Liver (tissue), 9 donors: Measurements from ENCODE around the gene EDEM2. TPM values are rescaled to one million over a fixed set of nuclear protein-coding genes. Genes with fewer than 3 reads are reported as not detected.
"Not testable (repeated sequence)": the region's sequence is repeated elsewhere in the genome, so short reads cannot be mapped to it uniquely, and the experiment has no call there.

Experiments
- DNase-seq: peaks from one replicate; pipeline ENCODE4 v3.0.0-alpha.2; 2017; ENCODE audit warnings: low spot score
- H3K27ac ChIP-seq, 2 donors: one replicate each; pipeline ENCODE4 v1.7.0; 2013; ENCODE audit warnings: inconsistent platforms in 2 of 2, low read length in 2 of 2, control low read depth in 1 of 2, low read depth in 1 of 2, mild to moderate bottlenecking in 1 of 2
- H3K27me3 ChIP-seq, 4 donors: one replicate each; pipeline versions ENCODE4 v1.6.1 to v1.7.0; 2013; ENCODE audit warnings: low read length in 3 of 4, inconsistent platforms in 1 of 4, mild to moderate bottlenecking in 1 of 4, moderate library complexity in 1 of 4; ENCODE audit not compliant: control insufficient read depth in 4 of 4, insufficient read depth in 4 of 4
- H3K36me3 ChIP-seq, 4 donors: one replicate each; pipeline versions ENCODE4 v1.6.1 to v1.7.0; 2013; ENCODE audit warnings: low read length in 3 of 4, mild to moderate bottlenecking in 3 of 4, low read depth in 1 of 4, moderate library complexity in 1 of 4; ENCODE audit not compliant: control insufficient read depth in 4 of 4, insufficient read depth in 3 of 4
- H3K4me1 ChIP-seq, 4 donors: one replicate each; pipeline versions ENCODE4 v1.6.1 to v1.7.0; 2013; ENCODE audit warnings: low read length in 3 of 4, mild to moderate bottlenecking in 3 of 4, moderate library complexity in 1 of 4; ENCODE audit not compliant: control insufficient read depth in 4 of 4, insufficient read depth in 4 of 4
- H3K4me3 ChIP-seq, 3 donors: one replicate each; pipeline versions ENCODE4 v1.6.1 to v1.7.0; 2013; ENCODE audit warnings: low read length in 3 of 3, control low read depth in 1 of 3, low read depth in 1 of 3, mild to moderate bottlenecking in 1 of 3
- H3K9ac ChIP-seq, 2 donors: one replicate each; pipeline ENCODE4 v1.7.0; 2013; ENCODE audit warnings: low read length in 2 of 2, mild to moderate bottlenecking in 2 of 2, moderate library complexity in 2 of 2, control low read depth in 1 of 2, low read depth in 1 of 2
- H3K9me3 ChIP-seq, 4 donors: one replicate each; pipeline versions ENCODE4 v1.6.1 to v1.7.0; 2013; ENCODE audit warnings: low read length in 3 of 4; ENCODE audit not compliant: control insufficient read depth in 4 of 4
- ATF3 ChIP-seq: IDR thresholded peaks from 2 replicates; pipeline ENCODE4 v1.6.1; 2016; ENCODE audit warnings: antibody characterized with exemption
- CTCF ChIP-seq: fragments of 150-350 bp; IDR thresholded peaks from 2 replicates; pipeline ENCODE4 v1.5.1; 2017; ENCODE audit warnings: improper control_type of control experiment, low read depth, low read length; ENCODE audit not compliant: missing input control
- EGR1 ChIP-seq, 2 donors: IDR thresholded peaks; 2 replicates each; pipeline ENCODE4 v1.6.1; 2016 to 2018; ENCODE audit warnings: antibody characterized with exemption in 2 of 2, low read depth in 2 of 2
- FOXA1 ChIP-seq: IDR thresholded peaks from 2 replicates; pipeline ENCODE4 v1.6.1; 2016; ENCODE audit warnings: antibody characterized with exemption
- FOXA2 ChIP-seq: IDR thresholded peaks from 2 replicates; pipeline ENCODE4 v1.6.1; 2016; ENCODE audit warnings: antibody characterized with exemption
- GABPA ChIP-seq, 2 donors: IDR thresholded peaks in 1 of 2; conservative IDR thresholded peaks in 1 of 2; 2 replicates each; pipeline ENCODE4 v1.6.1; 2016; ENCODE audit warnings: antibody characterized with exemption in 2 of 2, mild to moderate bottlenecking in 1 of 2, moderate library complexity in 1 of 2
- HNF4A ChIP-seq, 2 donors: conservative IDR thresholded peaks; 2 replicates each; pipeline ENCODE4 v1.6.1; 2016; ENCODE audit warnings: antibody characterized with exemption in 2 of 2, mild to moderate bottlenecking in 2 of 2
- HNF4G ChIP-seq: IDR thresholded peaks from 2 replicates; pipeline ENCODE4 v1.6.1; 2016; ENCODE audit warnings: antibody characterized with exemption
- JUND ChIP-seq, 2 donors: IDR thresholded peaks; 2 replicates each; pipeline ENCODE4 v1.6.1; 2016; ENCODE audit warnings: antibody characterized with exemption in 2 of 2
- MAX ChIP-seq: IDR thresholded peaks from 2 replicates; pipeline ENCODE4 v1.6.1; 2016; ENCODE audit warnings: antibody characterized with exemption
- NR2F2 ChIP-seq: IDR thresholded peaks from 2 replicates; pipeline ENCODE4 v1.6.1; 2016; ENCODE audit warnings: antibody characterized with exemption
- RAD21 ChIP-seq, 2 donors: IDR thresholded peaks; 2 replicates each; pipeline ENCODE4 v1.6.1; 2016; ENCODE audit warnings: antibody characterized with exemption in 2 of 2, mild to moderate bottlenecking in 2 of 2
- SP1 ChIP-seq: IDR thresholded peaks from 2 replicates; pipeline ENCODE4 v1.6.1; 2018; ENCODE audit warnings: antibody characterized with exemption, mild to moderate bottlenecking
- TAF1 ChIP-seq: conservative IDR thresholded peaks from 2 replicates; pipeline ENCODE4 v1.6.1; 2016; ENCODE audit warnings: antibody characterized with exemption, mild to moderate bottlenecking
- YY1 ChIP-seq: IDR thresholded peaks from 2 replicates; pipeline ENCODE4 v1.6.1; 2016; ENCODE audit warnings: antibody characterized with exemption, mild to moderate bottlenecking
- ZBTB33 ChIP-seq: IDR thresholded peaks from 2 replicates; pipeline ENCODE4 v1.6.1; 2016; ENCODE audit warnings: antibody characterized with exemption
- whole genome bisulfite sequencing: extraction: QIAGEN DNeasy Blood & Tissue Kit; methylation state at CpG from one replicate; pipeline ENCODE4 v1.1.7; 2013; 5-methylcytosine and 5-hydroxymethylcytosine counted together
- polyA plus RNA-seq, 2 donors: library from polyadenylated mRNA; stranded (reverse) in 1 of 2; unstranded in 1 of 2; fragments of 200-250 nt in 1 of 2; fragments of >200 nt in 1 of 2; fragmentation: Nextera tagmentation in 1 of 2; extraction: Ambion mirVana in 1 of 2; gene quantifications; one replicate each; pipeline versions ENCODE4 v1.2.1 to v1.2.3, GENCODE V29; 2013 to 2015
- total RNA-seq, 2 donors: library from RNA; depleted of rRNA; stranded (reverse); fragments of >200 nt; gene quantifications; one replicate each; pipeline ENCODE4 v1.2.3, GENCODE V29; 2014
- donor health status: healthy.
- donor health status: healthy.
- donor health status: healthy.
- donor health status: healthy.
- donor health status: healthy.

EDEM2 gene
- total and polyA plus RNA-seq, 4 donors: 15.5 to 32.5 (median 22.2) TPM

- not testable (repeated sequence) for H3K27me3 ChIP-seq, DNase-seq, H3K9ac ChIP-seq, H3K9me3 ChIP-seq, H3K4me3 ChIP-seq, H3K27ac ChIP-seq, H3K36me3 ChIP-seq
- H3K4me1 ChIP-seq: peaks cover 8 to 32% (median 23%) of the 10 kb centered on the region in 4 donors
- peak; percentile 11 for TF ChIP-seq NR2F2
- WGBS: 83% methylated on average over 8 of the region's 8 CpGs
These were observed 42.1 kb upstream of the EDEM2 start for GRCh38 chr20:35189223-35189622.

- 72% methylated on average over 5 of the region's 5 CpGs for WGBS
- Histone ChIP-seq H3K9ac (no peak overlapping the region), H3K27ac (no peak overlapping the region), H3K36me3 (no peaks in the 10 kb centered on the region), H3K9me3 (no peaks in the 10 kb centered on the region), H3K4me3 (no peak overlapping the region), H3K27me3 (no peaks in the 10 kb centered on the region), H3K4me1 (peaks cover 8 to 32% (median 23%) of the 10 kb centered on the region in 4 donors)
- no peak for DNase-seq
- TF ChIP-seq MAX: no peak
- no peak for TF ChIP-seq HNF4A (conservative IDR thresholded peaks at IDR 0.05)
- TF ChIP-seq GABPA (IDR thresholded peaks at IDR 0.05 in 1 of 2, conservative IDR thresholded peaks at IDR 0.05 in 1 of 2): no peak
- TF ChIP-seq ATF3: no peak
- TF ChIP-seq FOXA1: no peak
- TF ChIP-seq YY1: no peak
- TF ChIP-seq SP1: no peak
- TF ChIP-seq NR2F2: no peak
- TF ChIP-seq HNF4G: no peak
- no peak for TF ChIP-seq RAD21 (IDR thresholded peaks at IDR 0.05)
- TF ChIP-seq JUND (IDR thresholded peaks at IDR 0.05): no peak
- TF ChIP-seq FOXA2: no peak
- TF ChIP-seq CTCF: no peak
- no peak for TF ChIP-seq TAF1
- no peak for TF ChIP-seq EGR1 (IDR thresholded peaks at IDR 0.05; ENCODE audit: low read depth in 2 of 2)
- no peak for TF ChIP-seq ZBTB33
These were observed 40.6 kb upstream of the EDEM2 start for GRCh38 chr20:35187584-35188190.

- WGBS: 88% methylated on average over 10 of the region's 10 CpGs
- H3K27me3 ChIP-seq, H3K4me3 ChIP-seq, H3K9me3 ChIP-seq, DNase-seq, H3K36me3 ChIP-seq, H3K9ac ChIP-seq, H3K27ac ChIP-seq: not testable (repeated sequence)
- H3K4me1 ChIP-seq: peaks cover 8 to 23% (median 16%) of the 10 kb centered on the region in 4 donors
These were observed 39.7 kb upstream of the EDEM2 start for GRCh38 chr20:35186691-35187289.
